Lower leg skin (tissue), 3 donors: ENCODE measurements around the gene DCBLD1.

ENCODE experiments used
- POLR2A ChIP-seq, 2 donors: fragments of 450-650 bp; IDR thresholded peaks; one replicate each; pipeline ENCODE4 v1.6.1; 2016 to 2017; ENCODE audit warnings: antibody characterized with exemption in 2 of 2, mild to moderate bottlenecking in 1 of 2, moderate library complexity in 1 of 2
- TF ChIP-seq, protein P1 (sequence below), 3 donors: fragments of 450-650 bp; IDR thresholded peaks; one replicate each; pipeline ENCODE4 v1.5.1; 2016; ENCODE audit warnings: antibody characterized with exemption in 3 of 3, mild to moderate bottlenecking in 3 of 3, moderate library complexity in 2 of 3

DNA sequence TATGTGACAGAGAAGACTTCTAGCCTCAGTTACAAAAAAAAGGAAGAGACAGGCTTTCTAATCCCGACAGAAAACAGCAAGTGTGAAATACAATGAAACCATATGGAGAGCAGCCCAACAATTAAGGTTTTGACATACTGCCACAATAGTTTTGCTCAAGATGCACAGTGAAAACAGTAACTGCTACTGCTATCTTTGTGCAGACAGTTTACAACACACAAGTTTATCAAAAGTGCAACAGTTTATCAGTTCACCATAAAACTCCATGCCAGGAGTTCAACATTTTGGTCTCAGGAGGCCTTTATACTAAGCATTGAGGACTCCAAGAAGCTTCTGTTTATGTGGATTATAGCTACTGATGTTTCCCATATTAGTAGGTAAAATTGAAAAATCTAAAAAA, 82.2 kb downstream of the DCBLD1 start:
- TF ChIP-seq, protein P1, sequence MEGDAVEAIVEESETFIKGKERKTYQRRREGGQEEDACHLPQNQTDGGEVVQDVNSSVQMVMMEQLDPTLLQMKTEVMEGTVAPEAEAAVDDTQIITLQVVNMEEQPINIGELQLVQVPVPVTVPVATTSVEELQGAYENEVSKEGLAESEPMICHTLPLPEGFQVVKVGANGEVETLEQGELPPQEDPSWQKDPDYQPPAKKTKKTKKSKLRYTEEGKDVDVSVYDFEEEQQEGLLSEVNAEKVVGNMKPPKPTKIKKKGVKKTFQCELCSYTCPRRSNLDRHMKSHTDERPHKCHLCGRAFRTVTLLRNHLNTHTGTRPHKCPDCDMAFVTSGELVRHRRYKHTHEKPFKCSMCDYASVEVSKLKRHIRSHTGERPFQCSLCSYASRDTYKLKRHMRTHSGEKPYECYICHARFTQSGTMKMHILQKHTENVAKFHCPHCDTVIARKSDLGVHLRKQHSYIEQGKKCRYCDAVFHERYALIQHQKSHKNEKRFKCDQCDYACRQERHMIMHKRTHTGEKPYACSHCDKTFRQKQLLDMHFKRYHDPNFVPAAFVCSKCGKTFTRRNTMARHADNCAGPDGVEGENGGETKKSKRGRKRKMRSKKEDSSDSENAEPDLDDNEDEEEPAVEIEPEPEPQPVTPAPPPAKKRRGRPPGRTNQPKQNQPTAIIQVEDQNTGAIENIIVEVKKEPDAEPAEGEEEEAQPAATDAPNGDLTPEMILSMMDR (IDR thresholded peaks at IDR 0.05), result no peak
- TF ChIP-seq POLR2A (IDR thresholded peaks at IDR 0.05), result no peak
